HUES48 (cell line): Measurements from ENCODE around the gene GPR26.

Source experiments
- H3K27ac ChIP-seq: one replicate; pipeline ENCODE4 v1.7.0; 2013; ENCODE audit warnings: low read depth, low read length, inconsistent platforms
- H3K27me3 ChIP-seq: 2 replicates; pipeline ENCODE4 v1.6.1; 2013; ENCODE audit warnings: mild to moderate bottlenecking, low read length; ENCODE audit not compliant: control insufficient read depth, insufficient read depth
- H3K36me3 ChIP-seq: 2 replicates; pipeline ENCODE4 v1.6.1; 2013; ENCODE audit warnings: low read length; ENCODE audit not compliant: control insufficient read depth, insufficient read depth
- H3K4me1 ChIP-seq: 2 replicates; pipeline ENCODE4 v1.6.1; 2013; ENCODE audit warnings: mild to moderate bottlenecking, low read length; ENCODE audit not compliant: control insufficient read depth, insufficient read depth
- H3K4me3 ChIP-seq: 2 replicates; pipeline ENCODE4 v1.5.1; 2013; ENCODE audit warnings: mild to moderate bottlenecking, low read depth, low read length
- H3K9ac ChIP-seq: 2 replicates; pipeline ENCODE4 v1.6.1; 2013; ENCODE audit warnings: mild to moderate bottlenecking, low read depth, low read length, moderate library complexity
- H3K9me3 ChIP-seq: 2 replicates; pipeline ENCODE4 v1.6.1; 2013; ENCODE audit warnings: low read length; ENCODE audit not compliant: control insufficient read depth, insufficient read depth

Gene GPR26

GRCh38 chr10:123677556-123677955, 11.4 kb downstream of the GPR26 start:
- Histone ChIP-seq H3K4me1 (no peaks in the 10 kb centered on the region), H3K36me3 (no peaks in the 10 kb centered on the region), H3K9me3 (no peaks in the 10 kb centered on the region), H3K9ac (no peak overlapping the region), H3K27ac (no peak overlapping the region), H3K4me3 (no peak overlapping the region), H3K27me3 (no peaks in the 10 kb centered on the region)

- H3K27me3 ChIP-seq = no peaks in the 10 kb centered on the region
- H3K4me3 ChIP-seq = no peak overlapping the region
- no peak overlapping the region for H3K27ac ChIP-seq
- no peaks in the 10 kb centered on the region for H3K4me1 ChIP-seq
- H3K9me3 ChIP-seq = no peaks in the 10 kb centered on the region
- no peaks in the 10 kb centered on the region for H3K36me3 ChIP-seq
- H3K9ac ChIP-seq = no peak overlapping the region
These were observed 12.2 kb downstream of the GPR26 start for GRCh38 chr10:123678376-123678775.

- no peaks in the 10 kb centered on the region for H3K27me3 ChIP-seq
- H3K4me3 ChIP-seq = no peak overlapping the region
- no peaks in the 10 kb centered on the region for H3K9me3 ChIP-seq
- H3K4me1 ChIP-seq = no peaks in the 10 kb centered on the region
- no peak overlapping the region for H3K27ac ChIP-seq
- no peaks in the 10 kb centered on the region for H3K36me3 ChIP-seq
- H3K9ac ChIP-seq = no peak overlapping the region
These were observed 15.1 kb downstream of the GPR26 start for GRCh38 chr10:123681285-123681684.

- Histone ChIP-seq H3K36me3 (no peaks in the 10 kb centered on the region), H3K9me3 (no peaks in the 10 kb centered on the region), H3K4me3 (no peak overlapping the region)
These were observed 16.3 kb downstream of the GPR26 start for GRCh38 chr10:123682477-123682876.

GRCh38 chr10:123683459-123683858, 17.3 kb downstream of the GPR26 start:
- H3K27me3 ChIP-seq = no peaks in the 10 kb centered on the region
- no peaks in the 10 kb centered on the region for H3K9me3 ChIP-seq

More at GRCh38 chr10:123682477-123682876, 16.3 kb downstream of the GPR26 start:
- Histone ChIP-seq H3K4me1 (no peaks in the 10 kb centered on the region), H3K9ac (no peak overlapping the region), H3K27ac (no peak overlapping the region), H3K27me3 (no peaks in the 10 kb centered on the region)

GRCh38 chr10:123683865-123684264, 17.7 kb downstream of the GPR26 start:
- no peaks in the 10 kb centered on the region for H3K27me3 ChIP-seq
- no peak overlapping the region for H3K27ac ChIP-seq
- H3K9me3 ChIP-seq = no peaks in the 10 kb centered on the region
- no peaks in the 10 kb centered on the region for H3K4me1 ChIP-seq
- H3K4me3 ChIP-seq = no peak overlapping the region
- no peak overlapping the region for H3K9ac ChIP-seq
- no peaks in the 10 kb centered on the region for H3K36me3 ChIP-seq

More at GRCh38 chr10:123683459-123683858, 17.3 kb downstream of the GPR26 start:
- no peak overlapping the region for H3K4me3 ChIP-seq
- H3K36me3 ChIP-seq = no peaks in the 10 kb centered on the region
- H3K4me1 ChIP-seq = no peaks in the 10 kb centered on the region
- H3K27ac ChIP-seq = no peak overlapping the region
- no peak overlapping the region for H3K9ac ChIP-seq

- Histone ChIP-seq H3K4me1 (no peaks in the 10 kb centered on the region), H3K27me3 (no peaks in the 10 kb centered on the region), H3K36me3 (no peaks in the 10 kb centered on the region), H3K27ac (no peak overlapping the region), H3K4me3 (no peak overlapping the region), H3K9ac (no peak overlapping the region), H3K9me3 (no peaks in the 10 kb centered on the region)
These were observed 19.1 kb downstream of the GPR26 start for GRCh38 chr10:123685260-123685659.

- H3K9me3 ChIP-seq = no peaks in the 10 kb centered on the region
- H3K4me3 ChIP-seq = no peak overlapping the region
- H3K27ac ChIP-seq = no peak overlapping the region
- no peak overlapping the region for H3K9ac ChIP-seq
- no peaks in the 10 kb centered on the region for H3K4me1 ChIP-seq
- no peaks in the 10 kb centered on the region for H3K27me3 ChIP-seq
- H3K36me3 ChIP-seq = no peaks in the 10 kb centered on the region
These were observed 21.6 kb downstream of the GPR26 start for GRCh38 chr10:123687758-123688157.

- H3K36me3 ChIP-seq = no peaks in the 10 kb centered on the region
- H3K4me1 ChIP-seq = no peaks in the 10 kb centered on the region
- H3K9me3 ChIP-seq = no peaks in the 10 kb centered on the region
- no peak overlapping the region for H3K9ac ChIP-seq
- H3K27me3 ChIP-seq = no peaks in the 10 kb centered on the region
- no peak overlapping the region for H3K27ac ChIP-seq
- H3K4me3 ChIP-seq = no peak overlapping the region
These were observed 23.7 kb downstream of the GPR26 start for GRCh38 chr10:123689880-123690279.

- Histone ChIP-seq H3K9me3 (no peaks in the 10 kb centered on the region), H3K36me3 (no peaks in the 10 kb centered on the region), H3K4me1 (no peaks in the 10 kb centered on the region), H3K27me3 (no peaks in the 10 kb centered on the region), H3K27ac (no peak overlapping the region), H3K4me3 (no peak overlapping the region), H3K9ac (no peak overlapping the region)
These were observed 37.1 kb downstream of the GPR26 start for GRCh38 chr10:123703195-123703790.

- no peak overlapping the region for H3K9ac ChIP-seq
- no peak overlapping the region for H3K4me3 ChIP-seq
- H3K9me3 ChIP-seq = no peaks in the 10 kb centered on the region
- no peaks in the 10 kb centered on the region for H3K4me1 ChIP-seq
- no peaks in the 10 kb centered on the region for H3K36me3 ChIP-seq
- no peaks in the 10 kb centered on the region for H3K27me3 ChIP-seq
- no peak overlapping the region for H3K27ac ChIP-seq
These were observed 37.9 kb downstream of the GPR26 start for GRCh38 chr10:123704076-123704475.
